ENCODE results near the gene GABRR3.

The GABRR3 gene

GRCh38 chr3:97970956-97971620 lies 64.0 kb downstream of the GABRR3 start:
- peak overlapping the region; percentile 50 for H3K4me3 ChIP-seq (replicated peaks; ENCODE audit: low read depth, low read length)
- no peak for TF ChIP-seq CTCF (IDR thresholded peaks at IDR 0.05; ENCODE audit: low read depth, low read length, missing control alignments)
- no peak for DNase-seq (ENCODE audit: extremely low read depth, low read depth)

- H3K4me3 ChIP-seq (replicated peaks; ENCODE audit: low read depth, low read length), result peak overlapping the region; percentile 50
- no peak for TF ChIP-seq CTCF (IDR thresholded peaks at IDR 0.05; ENCODE audit: low read depth, low read length, missing control alignments)
- no peak for DNase-seq (ENCODE audit: extremely low read depth, low read depth)
These were observed 65.0 kb downstream of the GABRR3 start for GRCh38 chr3:97970156-97970555.

GRCh38 chr3:97969541-97969940 lies 65.6 kb downstream of the GABRR3 start:
- no peak for TF ChIP-seq CTCF (IDR thresholded peaks at IDR 0.05; ENCODE audit: low read depth, low read length, missing control alignments)
- peak overlapping the region; percentile 50 for H3K4me3 ChIP-seq (replicated peaks; ENCODE audit: low read depth, low read length)
- DNase-seq (ENCODE audit: extremely low read depth, low read depth), result no peak

GRCh38 chr3:97968376-97968775 lies 66.7 kb downstream of the GABRR3 start:
- TF ChIP-seq CTCF (IDR thresholded peaks at IDR 0.05; ENCODE audit: low read depth, low read length, missing control alignments), result no peak
- H3K4me3 ChIP-seq (replicated peaks; ENCODE audit: low read depth, low read length), result no peak overlapping the region
- DNase-seq (ENCODE audit: extremely low read depth, low read depth), result no peak

- no peak overlapping the region for H3K4me3 ChIP-seq (replicated peaks; ENCODE audit: low read depth, low read length)
- no peak for TF ChIP-seq CTCF (IDR thresholded peaks at IDR 0.05; ENCODE audit: low read depth, low read length, missing control alignments)
- no peak for DNase-seq (ENCODE audit: extremely low read depth, low read depth)
These were observed 67.1 kb downstream of the GABRR3 start for GRCh38 chr3:97967966-97968365.

GRCh38 chr3:97960993-97961766 lies 73.9 kb downstream of the GABRR3 start:
- no peak overlapping the region for H3K4me3 ChIP-seq (replicated peaks; ENCODE audit: low read depth, low read length)
- no peak for TF ChIP-seq CTCF (IDR thresholded peaks at IDR 0.05; ENCODE audit: low read depth, low read length, missing control alignments)
- no peak for DNase-seq (ENCODE audit: extremely low read depth, low read depth)

Measured in HFF-Myc (cell line).